Activated B cell treated with CpG ODN at 0.5 μM for 24 hours (primary cell): ENCODE results near the gene ANKHD1. TPM values are rescaled to one million over a fixed set of nuclear protein-coding genes. Genes with fewer than 3 reads are reported as not detected.

ENCODE experiments used
- ATAC-seq: fragments of 200-7000 bp; cut with Tn5 transposase; one replicate; pipeline ENCODE4 v1.10.0; 2021; ENCODE audit warnings: low read depth, mild to moderate bottlenecking, moderate library complexity
- CTCF ChIA-PET: fragments of 350-600 bp; sonication (Branson Sonifier 250); formaldehyde crosslinking; loops from one replicate; lab custom pipeline; 2021; ENCODE audit warnings: antibody characterized with exemption; lab: Charles Lee
- POLR2A ChIA-PET: fragments of 350-600 bp; sonication (Branson Sonifier 250); formaldehyde crosslinking; loops from one replicate; lab custom pipeline; 2021; ENCODE audit warnings: antibody characterized with exemption; lab: Charles Lee
- DNase-seq: peaks from one replicate; pipeline ENCODE4 v3.0.0; 2022
- H3K27ac Mint-ChIP-seq: one replicate; pipeline ENCODE4 v1.8.0; 2020; ENCODE audit warnings: mixed read lengths
- H3K27me3 Mint-ChIP-seq: one replicate; pipeline ENCODE4 v1.8.0; 2021; ENCODE audit warnings: mixed read lengths
- H3K36me3 Mint-ChIP-seq: one replicate; pipeline ENCODE4 v1.8.0; 2021; ENCODE audit warnings: low read depth, mixed read lengths
- H3K4me1 Mint-ChIP-seq: one replicate; pipeline ENCODE4 v1.8.0; 2021; ENCODE audit warnings: mixed read lengths
- H3K4me3 Mint-ChIP-seq: one replicate; pipeline ENCODE4 v1.8.0; 2020; ENCODE audit warnings: mild to moderate bottlenecking, mixed read lengths
- H3K9me3 Mint-ChIP-seq: one replicate; pipeline ENCODE4 v1.8.0; 2020; ENCODE audit warnings: mixed read lengths
- intact Hi-C: fragments of 100-400 bp; cut with micrococcal nuclease; formaldehyde crosslinking; loops from one replicate; pipeline ENCODE4 v1.15.1; 2024
- total RNA-seq: library from RNA; stranded (reverse); gene quantifications from 2 replicates; pipeline ENCODE4 v1.2.3, GENCODE V29; 2022
- TF ChIP-seq, protein P1 (sequence below): fragments of 200-600 bp; IDR thresholded peaks from one replicate; pipeline ENCODE4 v1.8.0; 2022; ENCODE audit warnings: antibody characterized with exemption, mild to moderate bottlenecking

ANKHD1 gene
- total RNA-seq, 1 donor from 2014 or later, result 187 TPM

DNA sequence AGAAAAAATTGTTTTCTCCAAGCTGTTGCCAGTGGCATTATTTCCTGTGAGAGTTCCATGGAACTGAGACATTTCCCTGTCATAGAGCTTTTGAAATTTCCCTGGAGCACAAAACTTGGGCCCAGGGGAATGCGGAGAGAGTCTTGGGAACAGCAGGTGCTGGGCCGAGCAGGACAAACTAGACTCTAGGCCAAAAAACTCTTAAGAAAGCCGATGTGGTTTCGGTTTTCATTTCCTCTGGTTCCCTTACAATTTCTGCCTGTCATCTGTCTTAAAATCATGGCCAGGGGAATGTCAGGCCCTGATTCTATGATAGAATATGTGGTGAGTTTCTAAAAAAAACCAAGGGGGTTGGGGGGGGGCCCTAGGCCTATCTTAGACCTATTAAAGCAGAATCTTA, 167.6 kb downstream of the ANKHD1 start:
- ChIA-PET CTCF (interaction anchor here (0.7 kb wide), 1 partner anchor 22 kb away, joined by 3 read pairs; the partner anchor contains the start of gene EIF4EBP3), POLR2A (interaction anchor here (1.3 to 1.4 kb wide), 2 partner anchors 22 to 168 kb away, joined by 4 to 5 read pairs; partner anchors contain the start of gene EIF4EBP3)
- TF ChIP-seq, protein P1, sequence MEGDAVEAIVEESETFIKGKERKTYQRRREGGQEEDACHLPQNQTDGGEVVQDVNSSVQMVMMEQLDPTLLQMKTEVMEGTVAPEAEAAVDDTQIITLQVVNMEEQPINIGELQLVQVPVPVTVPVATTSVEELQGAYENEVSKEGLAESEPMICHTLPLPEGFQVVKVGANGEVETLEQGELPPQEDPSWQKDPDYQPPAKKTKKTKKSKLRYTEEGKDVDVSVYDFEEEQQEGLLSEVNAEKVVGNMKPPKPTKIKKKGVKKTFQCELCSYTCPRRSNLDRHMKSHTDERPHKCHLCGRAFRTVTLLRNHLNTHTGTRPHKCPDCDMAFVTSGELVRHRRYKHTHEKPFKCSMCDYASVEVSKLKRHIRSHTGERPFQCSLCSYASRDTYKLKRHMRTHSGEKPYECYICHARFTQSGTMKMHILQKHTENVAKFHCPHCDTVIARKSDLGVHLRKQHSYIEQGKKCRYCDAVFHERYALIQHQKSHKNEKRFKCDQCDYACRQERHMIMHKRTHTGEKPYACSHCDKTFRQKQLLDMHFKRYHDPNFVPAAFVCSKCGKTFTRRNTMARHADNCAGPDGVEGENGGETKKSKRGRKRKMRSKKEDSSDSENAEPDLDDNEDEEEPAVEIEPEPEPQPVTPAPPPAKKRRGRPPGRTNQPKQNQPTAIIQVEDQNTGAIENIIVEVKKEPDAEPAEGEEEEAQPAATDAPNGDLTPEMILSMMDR, result no peak
- H3K27me3 Mint-ChIP-seq, result no peaks in the 10 kb centered on the region
- H3K4me3 Mint-ChIP-seq, result peak overlapping the region; percentile 68
- peaks cover 38% of the 10 kb centered on the region for H3K36me3 Mint-ChIP-seq
- intact Hi-C loops, result no loop called here
- peaks cover 49% of the 10 kb centered on the region for H3K4me1 Mint-ChIP-seq
- H3K27ac Mint-ChIP-seq, result peak overlapping the region; percentile 93
- H3K9me3 Mint-ChIP-seq, result no peaks in the 10 kb centered on the region
- ATAC-seq (no peak), DNase-seq (no peak)

DNA sequence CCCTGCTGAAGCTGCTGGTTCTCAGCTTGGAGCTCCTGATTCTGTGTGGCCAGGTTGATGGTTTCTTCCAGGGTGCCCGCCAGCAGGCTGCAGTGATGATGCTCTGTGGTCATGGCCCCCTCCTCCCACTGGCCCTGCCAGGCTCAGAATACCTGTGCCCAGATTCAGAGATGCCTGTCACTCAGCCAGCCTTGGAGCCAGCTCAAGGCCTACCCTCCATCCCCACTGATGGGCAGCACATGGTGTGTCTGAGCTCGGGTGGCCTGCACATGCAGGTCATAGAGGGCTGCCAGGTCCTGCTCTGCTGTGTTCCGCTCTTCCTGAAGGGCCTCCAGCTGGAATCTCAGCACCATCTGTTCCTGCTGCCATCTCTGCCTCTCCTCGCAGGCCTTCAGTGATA, 168.4 kb downstream of the ANKHD1 start:
- Mint-ChIP-seq H3K36me3 (peaks cover 31% of the 10 kb centered on the region), H3K4me1 (peaks cover 42% of the 10 kb centered on the region), H3K27ac (peak overlapping the region; percentile 46), H3K27me3 (no peaks in the 10 kb centered on the region), H3K4me3 (no peak overlapping the region), H3K9me3 (no peaks in the 10 kb centered on the region)
- TF ChIP-seq, protein P1, result no peak
- POLR2A ChIA-PET, result interaction anchor here (1.4 kb wide), 1 partner anchor 169 kb away, joined by 4 read pairs; no protein-coding TSS in a partner anchor
- ATAC-seq (no peak), DNase-seq (no peak)
- CTCF ChIA-PET, result interaction anchor here (0.7 kb wide), 1 partner anchor 23 kb away, joined by 3 read pairs; the partner anchor contains the start of gene EIF4EBP3
- intact Hi-C loops, result no loop called here

DNA sequence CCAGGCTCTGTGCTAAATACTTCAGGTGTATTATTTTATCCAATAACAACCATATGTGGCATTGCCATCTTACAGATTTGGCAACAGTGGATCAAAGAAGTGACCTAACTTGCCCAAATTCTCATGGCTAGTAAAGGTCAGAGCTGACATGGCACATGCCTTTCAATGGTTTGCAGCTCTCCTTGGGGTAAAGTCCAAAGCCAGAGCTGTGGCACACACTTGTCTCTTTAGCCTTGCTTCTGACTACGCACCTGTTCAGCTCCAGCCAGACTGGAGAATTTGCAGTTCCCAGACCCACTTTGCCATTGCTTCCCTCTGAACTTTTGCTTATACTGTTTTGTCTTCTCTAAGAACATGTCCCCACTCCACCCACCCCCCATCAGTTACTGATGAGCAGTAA, 168.9 kb downstream of the ANKHD1 start:
- H3K27me3 Mint-ChIP-seq, result no peaks in the 10 kb centered on the region
- TF ChIP-seq, protein P1, result no peak
- peaks cover 29% of the 10 kb centered on the region for H3K36me3 Mint-ChIP-seq
- H3K27ac Mint-ChIP-seq, result no peak overlapping the region
- POLR2A ChIA-PET, result no interaction called here
- H3K4me3 Mint-ChIP-seq, result no peak overlapping the region
- intact Hi-C loops, result no loop called here
- no peak for DNase-seq
- CTCF ChIA-PET, result no interaction called here
- peaks cover 38% of the 10 kb centered on the region for H3K4me1 Mint-ChIP-seq
- H3K9me3 Mint-ChIP-seq, result no peaks in the 10 kb centered on the region
- no peak for ATAC-seq

GRCh38 chr5:140571105-140571504, 169.5 kb downstream of the ANKHD1 start:
- DNase-seq (no peak), ATAC-seq (no peak)
- ChIA-PET POLR2A (no interaction called here), CTCF (no interaction called here)
- no peaks in the 10 kb centered on the region for H3K27me3 Mint-ChIP-seq
- H3K27ac Mint-ChIP-seq, result no peak overlapping the region
- H3K36me3 Mint-ChIP-seq, result peaks cover 26% of the 10 kb centered on the region
- H3K4me1 Mint-ChIP-seq, result peaks cover 32% of the 10 kb centered on the region
- no peak overlapping the region for H3K4me3 Mint-ChIP-seq
- no peaks in the 10 kb centered on the region for H3K9me3 Mint-ChIP-seq
- intact Hi-C loops, result no loop called here
- TF ChIP-seq, protein P1, result no peak

DNA sequence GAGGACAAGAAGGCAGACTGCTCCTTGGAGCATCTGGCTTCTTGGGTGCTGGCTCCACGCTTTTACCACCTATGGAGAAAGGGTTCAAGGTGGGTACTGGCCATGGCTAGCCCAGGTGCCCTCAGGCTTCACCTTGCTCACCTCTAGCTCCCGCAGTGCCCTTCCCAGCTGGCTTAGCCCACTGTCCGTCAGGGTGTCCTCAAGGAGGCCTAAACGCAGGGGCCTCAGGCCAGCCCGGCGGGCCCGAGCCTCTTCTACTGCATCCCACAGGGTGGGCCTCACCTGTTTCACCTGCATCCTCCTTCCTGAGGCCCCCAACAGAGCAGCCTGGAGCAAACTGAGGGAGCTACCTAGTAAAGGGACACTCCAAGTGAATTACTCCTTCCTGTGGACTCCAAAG, 172.1 kb downstream of the ANKHD1 start:
- Mint-ChIP-seq H3K4me1 (peaks cover 18% of the 10 kb centered on the region), H3K9me3 (no peaks in the 10 kb centered on the region), H3K27ac (no peak overlapping the region), H3K36me3 (peaks cover 7% of the 10 kb centered on the region), H3K27me3 (no peaks in the 10 kb centered on the region), H3K4me3 (no peak overlapping the region)
- CTCF ChIA-PET, result no interaction called here
- no peak for ATAC-seq
- POLR2A ChIA-PET, result no interaction called here
- TF ChIP-seq, protein P1, result no peak
- DNase-seq, result no peak
- intact Hi-C loops, result no loop called here
